Midbrain (tissue), 1 donor: ENCODE measurements around the gene MEIOB.
"Not testable (repeated sequence)": the region's sequence is repeated elsewhere in the genome, so short reads cannot be mapped to it uniquely, and the experiment has no call there.

Source experiments
- DNase-seq: peaks from one replicate; lab custom pipeline; 2025; lab: John Stamatoyannopoulos, UW

The MEIOB gene

DNA sequence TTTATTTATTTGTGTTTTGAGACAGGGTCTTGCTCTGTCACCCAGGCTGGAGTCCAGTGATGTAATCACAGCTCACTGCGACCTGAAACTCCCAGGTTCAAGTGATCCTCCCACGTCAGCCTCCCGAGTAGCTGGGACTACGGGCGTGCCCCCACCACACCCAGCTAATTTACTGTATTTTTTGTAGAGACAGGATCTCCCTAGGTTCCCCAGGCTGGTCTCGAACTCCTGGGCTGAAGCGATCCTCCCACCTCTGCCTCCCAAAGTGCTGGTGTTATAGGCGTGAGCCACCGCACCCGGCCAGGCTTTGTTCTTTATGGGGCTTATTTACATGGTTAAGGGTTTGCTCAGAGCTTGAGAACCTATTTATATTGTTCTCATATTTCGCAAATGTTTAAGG is 5.8 kb upstream of the MEIOB start:
- no peak for DNase-seq

DNA sequence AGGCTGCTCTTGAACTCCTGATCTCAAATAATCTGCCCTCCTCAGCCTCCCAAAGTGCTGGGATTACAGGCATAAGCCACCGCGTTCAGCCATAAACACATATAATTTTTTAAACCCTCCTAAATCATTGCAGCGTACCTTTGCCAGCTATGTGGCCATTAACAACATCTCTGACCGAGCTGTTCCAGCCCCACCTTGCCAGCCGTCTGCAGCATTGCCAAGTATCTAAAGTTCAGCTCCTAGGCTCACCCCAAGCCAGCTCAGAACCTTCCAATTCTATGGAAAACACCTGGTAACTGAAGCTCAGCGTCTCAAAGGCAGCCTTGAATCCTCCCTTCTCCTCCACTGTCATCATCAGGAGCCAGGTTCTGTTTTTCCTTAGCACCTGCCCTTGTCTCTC is 5.1 kb upstream of the MEIOB start:
- DNase-seq, result no peak

DNA sequence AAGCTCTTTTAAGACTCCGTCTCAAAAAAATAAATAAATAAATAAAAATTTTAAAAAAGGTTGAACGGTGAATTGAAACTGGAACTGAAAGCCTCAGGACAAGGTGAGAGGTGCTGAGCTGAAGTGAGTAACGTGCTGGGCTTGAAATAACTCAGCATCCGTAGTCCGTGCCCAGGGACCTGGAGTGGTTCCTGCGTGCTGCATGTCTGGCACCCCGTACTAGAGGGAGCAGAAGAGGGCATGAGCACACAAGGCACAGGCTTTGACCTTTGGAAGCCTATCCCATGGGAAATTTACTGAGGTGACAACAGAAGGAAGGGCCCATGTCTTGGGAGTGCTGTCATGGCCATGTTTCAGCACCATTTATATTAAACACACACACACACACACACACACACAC is 4.5 kb upstream of the MEIOB start:
- no peak for DNase-seq

DNA sequence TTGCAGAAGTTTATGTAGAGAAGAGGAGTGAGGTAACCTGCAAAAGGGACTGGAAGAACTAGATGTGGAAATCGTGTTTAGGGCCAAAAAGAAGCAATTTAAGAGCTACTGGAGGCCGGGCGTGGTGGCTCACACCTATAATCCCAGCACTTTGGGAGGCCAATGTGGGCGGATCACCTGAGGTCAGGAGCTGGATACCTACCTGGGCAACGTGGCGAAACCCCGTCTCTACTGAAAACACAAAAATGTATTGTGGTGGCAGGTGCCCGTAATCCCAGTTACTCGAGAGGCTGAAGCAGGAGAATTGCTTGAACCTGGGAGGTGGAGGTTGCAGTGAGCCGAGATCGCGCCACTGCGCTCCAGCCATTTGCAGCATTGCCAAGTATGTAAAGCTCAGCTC is 4.1 kb upstream of the MEIOB start:
- DNase-seq, result not testable (repeated sequence)

DNA sequence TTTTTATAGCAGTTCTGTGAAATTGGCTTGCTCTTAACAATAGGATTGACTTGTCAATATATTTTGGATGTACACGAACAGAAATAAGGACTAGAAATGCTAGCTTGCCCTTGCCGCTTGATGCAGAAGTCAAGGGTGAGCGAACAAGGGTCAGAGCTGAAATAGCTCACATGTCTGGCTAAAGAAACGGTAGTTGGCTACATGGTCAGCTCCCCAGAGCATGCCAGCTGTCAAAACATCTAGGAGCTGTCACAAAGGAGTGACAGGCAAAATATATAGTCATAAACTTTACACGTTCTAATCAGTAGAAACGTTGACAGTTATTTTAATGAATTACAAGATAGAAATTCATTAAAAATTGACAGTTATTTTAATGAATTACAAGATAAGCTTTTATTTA is 2.9 kb upstream of the MEIOB start:
- no peak for DNase-seq

DNA sequence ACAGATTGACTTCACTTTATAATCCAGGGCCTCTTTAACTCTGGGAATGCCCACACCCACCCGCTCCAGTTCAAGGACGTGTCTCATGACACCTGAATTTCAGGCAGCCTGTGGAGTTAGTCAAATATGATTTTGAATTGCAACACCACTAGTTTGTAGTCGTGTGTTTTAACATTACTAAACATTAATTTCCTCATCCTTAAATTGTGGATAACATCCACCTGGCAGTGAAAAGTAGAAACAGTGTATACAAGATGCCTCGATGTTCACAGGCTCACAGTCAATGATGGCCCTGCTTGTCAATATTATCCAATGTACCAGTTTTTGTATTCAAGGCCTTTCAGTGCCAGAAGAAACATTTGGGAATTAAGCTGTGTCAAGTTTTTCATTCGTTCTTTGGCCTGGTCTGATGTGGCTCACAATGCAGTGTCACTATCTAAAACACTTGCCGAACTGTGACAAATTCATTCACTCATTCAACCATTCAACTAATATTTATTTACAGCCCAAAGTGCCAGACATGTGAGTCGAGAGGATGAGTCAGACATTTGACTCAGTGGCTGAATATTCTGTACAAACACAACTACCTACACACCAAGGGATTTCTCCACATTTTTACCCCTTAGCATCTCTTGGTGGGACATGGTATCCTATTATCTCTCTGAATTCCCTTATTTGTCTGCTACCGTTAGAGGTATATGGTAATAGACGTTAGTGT is 1.4 kb downstream of the MEIOB start:
- DNase-seq, result no peak

DNA sequence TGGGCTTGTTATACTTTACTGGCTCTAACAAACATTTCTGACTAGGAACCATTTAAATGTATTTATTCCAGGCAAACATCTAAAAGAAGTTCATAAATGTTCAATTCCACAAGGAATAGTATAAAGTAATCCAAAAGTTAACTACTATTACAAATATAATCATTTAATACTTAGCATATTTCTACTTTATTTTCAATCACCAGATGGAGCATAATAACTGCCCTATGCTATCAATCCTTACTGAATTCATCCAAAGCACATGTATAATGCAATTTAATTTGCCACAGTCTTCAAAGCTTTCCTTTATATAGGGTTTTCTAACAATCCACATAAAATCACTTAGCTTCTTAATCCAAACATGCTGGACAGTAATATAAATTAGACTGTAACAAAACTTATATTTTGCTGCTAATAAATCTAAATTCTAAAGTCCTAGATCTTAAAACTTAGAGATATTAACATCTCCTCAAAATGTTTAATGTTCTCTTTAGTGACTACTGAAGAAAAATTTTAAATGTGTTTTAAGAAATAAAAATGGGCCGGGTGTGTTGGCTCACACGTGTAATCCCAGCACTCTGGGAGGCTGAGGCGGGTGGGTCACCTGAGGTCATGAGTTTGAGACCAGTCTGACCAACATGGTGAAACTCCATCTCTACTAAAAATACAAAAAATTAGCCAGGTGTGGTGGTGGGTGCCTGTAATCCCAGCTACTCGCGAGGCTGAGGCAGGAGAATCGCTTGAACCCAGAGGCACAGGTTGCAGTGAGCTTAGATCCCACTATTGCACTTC is 5.9 kb downstream of the MEIOB start:
- no peak for DNase-seq

DNA sequence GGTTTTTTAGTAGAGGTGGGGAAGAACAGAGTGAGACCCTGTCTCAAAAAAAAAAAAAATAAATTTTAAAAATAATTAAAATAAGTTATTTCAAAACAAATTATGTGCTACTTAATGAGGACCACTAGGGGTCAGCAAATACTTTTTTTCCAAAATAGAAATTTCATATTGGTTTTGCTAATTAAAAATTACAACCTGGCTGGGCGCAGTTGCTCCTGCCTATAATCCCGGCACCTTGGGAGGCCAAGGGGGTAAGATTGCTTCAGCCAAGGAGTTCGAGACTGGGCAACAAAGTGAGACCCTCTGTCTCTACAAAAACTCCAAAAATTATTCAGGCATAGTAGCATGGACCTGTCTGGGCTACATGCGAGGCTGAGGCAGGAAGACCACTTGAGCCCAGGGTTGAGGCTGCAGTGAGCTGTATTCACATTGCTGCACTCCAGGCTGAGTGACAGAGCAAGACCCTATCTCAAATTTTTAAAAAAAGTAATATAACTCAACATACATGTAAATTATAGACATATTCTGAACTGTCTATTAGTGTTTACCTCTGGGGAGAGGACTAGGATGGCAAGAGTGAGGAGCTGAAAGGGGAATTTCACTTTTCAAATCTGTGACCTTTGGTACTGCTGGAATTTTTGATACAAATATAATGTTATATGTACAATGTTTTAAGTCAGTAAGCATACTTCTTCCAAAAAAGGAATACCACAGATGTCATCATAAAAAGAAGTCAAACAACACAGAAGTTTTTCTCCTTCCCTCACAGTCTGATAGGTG is 8.1 kb downstream of the MEIOB start:
- peak; percentile 18 for DNase-seq

DNA sequence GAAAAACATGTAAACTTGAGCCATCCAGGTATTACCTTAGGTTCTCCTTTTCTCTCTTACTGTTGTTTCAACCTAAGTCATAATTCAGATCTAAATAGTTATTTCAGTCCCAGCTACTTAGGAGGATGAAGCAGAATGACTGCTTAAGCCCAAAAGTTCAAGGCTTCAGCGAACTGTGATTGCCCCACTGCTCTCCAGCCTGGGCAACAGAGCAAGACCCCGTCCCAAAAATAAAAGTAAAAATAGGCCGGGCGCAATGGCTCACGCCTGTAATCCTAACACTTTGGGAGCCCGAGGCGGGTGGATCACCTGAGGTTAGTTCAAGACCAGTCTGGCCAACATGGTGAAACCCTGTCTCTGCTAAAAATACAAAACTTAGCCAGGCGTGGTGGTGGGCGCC is 9.6 kb downstream of the MEIOB start:
- no peak for DNase-seq

DNA sequence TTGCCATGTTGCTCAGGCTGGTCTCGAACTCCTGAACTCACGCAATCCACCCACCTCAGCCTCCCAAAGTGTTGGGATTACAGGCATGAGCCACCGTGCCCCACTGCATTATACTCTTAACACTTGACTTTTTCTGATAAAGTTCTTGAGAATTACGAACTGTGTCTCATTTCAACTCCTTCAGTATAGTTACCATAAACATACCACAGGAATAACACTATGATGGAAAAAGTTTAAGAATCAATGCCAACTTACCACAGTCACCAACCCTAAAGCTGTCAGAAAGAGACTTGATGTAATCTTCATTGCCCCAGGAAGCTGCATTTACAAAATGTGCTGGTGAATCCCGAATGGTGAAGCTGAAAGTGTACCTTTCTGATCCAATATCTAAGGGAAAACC is 10.2 kb downstream of the MEIOB start:
- DNase-seq, result no peak

DNA sequence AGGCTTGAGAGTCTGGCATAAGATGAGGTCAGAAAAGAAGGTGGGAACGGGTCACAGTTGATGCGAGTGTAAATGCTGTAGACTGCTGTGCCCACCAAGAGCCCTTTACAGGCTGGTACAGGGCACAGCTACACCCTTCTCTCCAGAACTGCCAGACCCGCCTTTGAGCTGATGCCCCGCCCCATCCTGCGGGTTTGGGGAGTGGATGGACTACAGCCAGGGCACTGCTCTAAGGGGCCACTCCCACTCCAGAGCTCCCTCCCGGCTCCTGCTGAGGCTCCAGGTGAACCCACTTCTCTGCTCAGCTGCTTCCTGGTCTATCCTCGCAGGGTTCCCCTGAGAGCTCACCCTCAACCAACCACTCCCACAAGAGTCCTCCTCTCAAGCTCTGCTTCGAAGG is 12.3 kb downstream of the MEIOB start:
- DNase-seq, result no peak

DNA sequence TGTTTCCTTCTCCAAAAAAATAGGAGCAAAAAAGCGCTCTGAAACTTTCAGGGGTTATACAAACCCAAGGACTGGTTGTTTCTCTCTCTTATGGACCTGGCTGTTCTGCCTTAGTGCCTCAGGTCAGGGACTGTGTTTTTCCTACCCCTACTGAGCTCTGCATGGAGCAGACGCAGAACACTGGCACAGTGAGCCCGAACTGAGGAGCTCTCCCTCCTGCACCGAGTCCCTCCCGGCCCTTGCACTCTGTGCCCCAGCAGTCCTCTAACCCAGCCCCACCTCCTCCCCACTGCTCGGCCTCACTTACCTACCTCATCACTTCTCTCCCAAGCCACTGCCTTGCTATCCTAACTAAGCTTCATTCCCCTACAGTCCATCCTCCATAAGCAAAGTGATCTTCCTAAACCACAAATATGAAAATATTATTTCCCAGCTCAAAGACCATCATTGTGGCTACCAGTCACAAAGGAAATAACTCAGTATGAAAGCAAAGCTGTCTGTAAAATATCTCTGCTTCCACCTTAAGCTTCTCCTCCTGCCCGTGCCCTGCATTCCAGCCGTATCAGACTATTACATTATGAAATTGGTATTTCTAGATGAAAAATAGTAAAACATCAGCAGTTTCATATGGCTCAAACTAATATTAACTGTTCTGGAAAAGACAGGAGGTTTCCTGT is 13.6 kb downstream of the MEIOB start:
- no peak for DNase-seq

DNA sequence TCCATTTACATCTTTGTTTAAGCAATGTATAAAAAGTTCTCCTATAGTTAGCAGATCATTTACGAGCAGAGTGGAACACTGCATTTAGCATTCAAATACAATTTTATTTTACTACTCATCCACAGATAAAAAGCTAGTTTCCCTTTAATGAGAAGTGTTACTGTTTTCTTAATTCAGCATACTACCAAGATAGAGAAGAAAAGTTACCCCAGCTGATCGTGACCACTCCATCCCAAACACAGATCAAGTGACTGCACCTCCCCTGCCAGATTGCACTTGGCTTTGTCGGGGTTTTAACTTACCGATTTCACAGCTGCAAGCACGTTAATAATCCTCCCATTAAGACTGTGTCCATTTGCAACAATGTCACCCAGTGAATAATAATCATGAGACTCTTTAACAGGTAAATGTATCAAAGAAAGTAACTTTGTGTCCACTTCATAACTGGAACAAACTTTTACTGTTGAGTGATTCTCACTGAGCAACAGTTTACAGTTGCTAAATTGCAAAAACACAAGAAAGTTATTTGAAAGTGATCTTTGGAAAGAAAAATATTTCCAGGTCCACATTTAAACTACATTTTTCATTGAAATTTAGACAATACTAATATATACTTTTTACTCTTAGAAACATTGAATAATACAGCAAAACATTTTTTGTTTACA is 14.4 kb downstream of the MEIOB start:
- DNase-seq, result no peak

DNA sequence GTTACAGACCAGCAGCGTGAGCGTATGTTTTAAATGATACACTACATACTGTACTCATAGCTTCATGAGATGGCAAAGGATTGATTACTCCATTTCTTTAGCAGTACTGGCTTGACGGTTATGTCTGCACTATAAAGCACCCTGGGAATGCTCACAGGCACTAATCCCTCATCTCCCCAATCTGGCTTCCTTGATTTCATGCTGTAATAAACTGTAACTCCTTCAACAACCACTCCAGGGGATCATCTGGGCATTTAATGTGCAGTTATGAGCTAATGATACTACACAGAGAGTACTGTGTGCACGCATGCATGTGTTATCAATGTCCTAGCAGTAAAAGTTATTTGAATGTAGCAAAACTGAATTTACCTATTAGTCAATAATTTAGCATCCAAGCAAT is 20.2 kb downstream of the MEIOB start:
- no peak for DNase-seq

DNA sequence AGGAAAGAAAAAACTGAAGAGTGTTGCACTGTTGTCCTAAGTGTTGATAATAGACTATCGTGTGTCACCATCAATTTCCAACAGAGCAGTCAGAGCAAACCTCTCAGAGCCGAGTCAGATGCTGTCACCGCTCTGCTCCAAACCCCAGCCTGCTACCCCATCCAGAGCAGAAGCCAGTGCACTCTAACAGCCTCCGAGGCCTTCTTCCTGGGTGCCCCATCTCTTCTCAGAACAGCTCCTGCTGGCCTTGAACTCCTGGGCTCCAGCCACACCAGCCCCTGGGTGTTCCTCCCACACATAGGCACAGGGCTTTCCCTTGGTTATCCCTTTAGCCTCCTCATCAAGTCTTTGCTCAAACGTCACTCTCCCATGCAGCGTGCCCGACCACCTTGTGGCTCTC is 21.0 kb downstream of the MEIOB start:
- DNase-seq, result no peak

DNA sequence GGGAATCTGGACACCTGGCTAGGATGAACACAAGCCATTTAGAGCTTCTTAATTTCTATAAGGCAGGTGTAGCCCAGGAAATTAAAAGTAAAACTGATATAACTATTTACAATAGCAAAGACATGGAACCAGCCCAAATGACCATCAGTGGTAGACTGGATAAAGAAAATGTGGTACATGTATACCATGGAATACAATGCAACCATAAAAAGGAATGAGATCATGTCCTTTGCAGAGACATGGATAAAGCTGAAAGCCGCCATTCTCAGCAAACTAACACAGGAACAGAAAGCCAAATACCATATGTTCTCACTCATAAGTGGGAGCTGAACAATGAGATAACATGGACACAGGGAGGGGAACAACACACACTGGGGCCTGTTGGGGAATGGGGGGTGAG is 25.5 kb downstream of the MEIOB start:
- no peak for DNase-seq

DNA sequence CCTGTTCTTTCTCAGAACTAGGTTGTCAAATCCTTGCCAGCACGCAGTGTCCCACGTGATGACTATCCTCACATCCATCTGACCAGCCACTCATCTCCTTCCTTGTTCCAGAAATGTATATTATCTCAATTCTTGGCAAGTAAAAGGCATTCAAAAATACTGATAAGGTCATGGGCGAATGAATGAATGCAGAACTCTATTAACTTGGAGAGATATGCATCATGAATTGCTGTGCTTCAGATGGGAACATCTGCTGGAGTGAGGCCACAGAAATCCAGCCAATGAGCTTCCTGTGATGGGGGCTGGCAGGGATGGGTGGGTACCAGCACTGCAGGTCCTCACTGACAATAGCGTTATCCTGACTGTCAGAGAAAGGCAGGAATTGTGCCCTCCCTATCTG is 26.0 kb downstream of the MEIOB start:
- DNase-seq, result no peak

DNA sequence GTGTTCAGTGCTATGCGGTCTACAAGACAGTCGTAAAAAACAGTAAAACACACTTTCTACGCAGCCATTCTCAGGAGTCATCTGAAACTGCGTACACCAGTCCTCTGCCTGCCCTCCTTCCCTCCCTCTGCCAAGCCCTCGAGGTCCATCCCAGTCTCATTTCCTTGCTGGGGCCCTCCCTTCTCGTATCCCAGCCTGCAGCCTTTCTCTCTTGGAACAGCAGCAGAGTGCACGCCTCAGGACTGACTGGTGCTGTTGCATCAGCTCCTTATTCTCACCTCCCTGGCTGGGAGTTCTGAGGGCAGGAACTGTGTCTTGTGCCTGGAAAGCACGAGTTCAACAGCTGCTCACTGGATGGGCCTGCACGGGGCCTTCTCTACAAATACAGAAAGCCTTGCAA is 32.4 kb downstream of the MEIOB start:
- no peak for DNase-seq

DNA sequence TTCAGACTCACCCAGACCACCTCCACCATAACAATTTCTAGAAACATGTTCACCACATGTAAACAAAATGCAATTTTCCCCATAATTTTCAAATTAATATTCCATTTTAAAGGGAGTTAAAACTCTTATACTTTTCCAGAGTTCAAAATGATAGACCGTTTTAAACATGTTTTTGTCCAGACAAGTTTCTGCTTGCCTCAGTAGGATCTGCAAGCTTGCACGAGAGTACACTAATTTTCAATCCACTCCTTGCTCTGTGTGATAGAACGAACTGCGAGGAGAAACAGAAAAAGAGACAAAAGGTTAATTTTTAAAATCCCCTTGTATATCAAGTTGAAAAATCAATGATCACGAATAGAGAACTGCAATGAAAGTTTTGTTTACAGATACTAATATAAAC is 37.9 kb downstream of the MEIOB start:
- DNase-seq, result no peak

DNA sequence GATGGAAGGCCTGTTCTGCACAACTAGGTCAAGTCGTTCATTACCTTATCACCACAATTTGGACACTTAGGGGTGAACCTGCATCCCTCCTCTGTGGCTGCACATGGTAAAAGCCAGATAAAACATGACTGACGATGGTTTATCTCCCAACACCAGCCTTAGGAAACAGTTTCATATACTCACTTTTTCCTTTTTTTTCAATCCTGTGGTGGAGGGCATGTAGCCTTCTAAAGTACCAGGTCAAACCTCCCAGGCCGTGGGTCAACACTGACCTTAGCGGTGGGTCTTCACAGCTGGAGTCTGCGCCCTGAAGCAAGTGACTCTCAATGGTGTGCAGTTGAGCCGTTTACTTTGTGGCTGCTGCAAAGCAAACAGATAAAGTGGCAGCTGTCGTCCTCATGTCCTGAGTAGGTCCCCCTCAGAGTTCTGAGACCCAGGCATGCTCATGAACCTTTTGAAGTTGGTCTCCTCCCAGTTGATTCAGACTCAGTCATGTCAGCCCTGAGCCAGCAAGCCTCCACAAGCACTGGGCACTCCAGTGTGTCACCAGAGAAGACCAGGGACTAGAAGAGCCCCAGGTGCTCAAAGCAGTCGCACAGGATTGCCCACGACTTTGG is 39.0 kb downstream of the MEIOB start:
- no peak for DNase-seq
